NT2/D1 (cell line): ENCODE results near the gene TMEM92.

Source experiments
- SUZ12 ChIP-seq: IDR thresholded peaks from 2 replicates; pipeline ENCODE4 v1.6.1; 2011; ENCODE audit not compliant: insufficient read length, insufficient read depth; ENCODE audit errors: extremely low read depth
- YY1 ChIP-seq: IDR thresholded peaks from 2 replicates; pipeline ENCODE4 v1.6.1; 2011; ENCODE audit not compliant: insufficient read length, insufficient read depth
- ZNF274 ChIP-seq: IDR thresholded peaks from 2 replicates; pipeline ENCODE4 v1.6.1; 2011; ENCODE audit warnings: mild to moderate bottlenecking, low read depth, low read length

DNA sequence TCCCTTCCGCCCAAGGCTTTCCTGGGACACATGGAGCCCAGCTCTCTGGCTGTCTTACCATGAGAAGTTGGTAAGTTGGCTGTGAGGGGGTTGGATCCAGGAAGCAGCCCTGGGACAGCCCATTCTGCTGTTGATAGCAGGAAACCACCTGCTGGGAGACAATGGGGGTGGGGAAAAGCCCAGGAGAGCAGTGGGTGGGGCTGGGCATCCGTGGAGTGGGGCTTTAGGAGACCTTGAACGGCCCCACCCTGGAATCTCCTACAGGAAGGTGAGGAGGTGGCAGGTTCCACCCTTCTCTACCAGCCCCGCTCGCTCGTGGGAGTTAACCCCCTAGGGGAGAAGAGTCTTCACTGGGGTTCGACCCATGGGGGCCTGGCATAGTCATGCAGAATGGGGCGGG lies 5.8 kb downstream of the TMEM92 start:
- TF ChIP-seq ZNF274 (no peak), YY1 (no peak), SUZ12 (no peak)
